Diencephalon (tissue), 1 donor: ENCODE measurements around the gene DCAF11. TPM values are rescaled to one million over a fixed set of nuclear protein-coding genes. Genes with fewer than 3 reads are reported as not detected.

Source experiments
- small RNA-seq: library from RNA; depleted of rRNA; stranded (forward); fragments of <200 nt; gene quantifications from one replicate; pipeline ENCODE3, GENCODE V24; 2014
- total RNA-seq: library from RNA; depleted of rRNA; stranded (reverse); fragments of >200 nt; gene quantifications from one replicate; pipeline ENCODE4 v1.2.3, GENCODE V29; 2014

Gene DCAF11
- 67.6 TPM for total RNA-seq

DNA sequence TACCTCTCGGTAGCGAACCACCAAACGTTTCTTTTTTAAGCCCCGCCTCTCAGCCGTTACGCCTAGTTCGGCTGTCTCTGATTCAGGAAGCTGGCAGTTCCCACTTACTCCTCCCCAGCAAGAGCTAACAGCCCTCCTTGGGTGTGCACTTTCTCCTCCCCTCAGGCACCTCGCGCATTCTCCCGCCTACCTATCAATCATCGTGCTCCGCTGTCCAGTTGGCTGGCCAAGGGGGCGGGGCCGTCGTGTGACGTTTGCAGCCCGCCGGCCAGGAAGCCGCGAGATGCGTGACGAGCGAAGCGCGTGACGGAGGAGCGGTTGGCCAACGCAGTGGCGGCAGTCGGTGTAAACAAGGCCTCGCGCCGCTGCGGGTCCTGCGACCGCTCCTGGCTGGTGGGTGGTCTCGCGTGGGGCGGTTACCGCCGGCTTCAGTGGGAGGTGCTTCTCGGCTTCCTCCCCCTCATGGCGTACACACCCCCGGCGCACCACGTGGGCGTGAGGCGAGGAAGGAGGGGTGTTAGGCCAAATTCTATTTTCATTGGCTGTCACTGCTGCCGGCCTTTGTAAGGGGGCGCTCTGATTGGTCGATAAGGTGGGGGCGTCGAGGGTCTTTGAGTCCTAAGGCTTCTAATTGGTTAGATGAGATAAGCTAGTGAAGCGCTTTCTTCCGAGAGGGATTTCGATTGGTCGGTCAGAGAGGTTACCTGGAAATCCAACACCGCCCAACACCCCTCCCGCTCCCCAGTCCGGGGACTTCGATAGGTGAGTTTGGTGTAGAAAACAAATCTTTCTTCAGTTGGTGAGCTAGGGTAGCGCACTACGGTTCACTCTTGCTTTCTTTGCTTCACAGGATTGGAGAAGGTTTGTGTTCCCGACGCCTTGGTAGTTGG lies at the start of gene DCAF11, which contains the start of gene NRL:
TSS of gene DCAF11 (plus strand) at position 246 of the 890 bp plus-strand sequence. CDS start 818 bp downstream, outside the sequence.
TSS of gene NRL (minus strand) at position 418 of the 890 bp plus-strand sequence. CDS start 32,101 bp downstream, outside the sequence.

DNA sequence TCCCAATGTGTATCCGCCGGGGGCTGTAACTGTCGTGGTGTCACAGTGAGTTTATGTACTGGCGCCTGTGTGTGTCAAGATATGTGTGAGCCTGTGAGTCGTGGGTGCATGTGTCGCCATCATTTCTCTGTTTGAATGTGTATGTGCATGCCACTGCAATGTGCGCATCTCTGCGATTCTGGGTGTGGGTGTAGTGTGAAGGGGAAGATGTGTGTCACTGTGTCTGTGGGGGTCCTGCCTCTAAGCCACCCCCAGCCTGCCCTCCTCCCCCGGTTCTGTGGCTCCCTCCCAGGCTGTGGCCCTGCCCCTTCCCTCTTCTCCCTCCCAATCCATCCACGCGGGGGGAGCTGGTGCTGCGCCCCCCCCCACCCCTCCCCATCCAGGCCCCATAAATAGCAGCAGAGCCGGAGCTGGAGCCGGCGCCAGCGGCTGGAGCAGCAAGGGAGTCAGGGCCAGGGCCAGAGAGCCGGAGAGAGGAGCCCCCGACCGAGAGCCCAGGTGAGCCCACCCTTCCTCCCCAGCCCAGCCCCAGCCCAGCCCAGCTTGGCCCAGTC lies 43.4 kb upstream of the DCAF11 start, which contains the start of gene CPNE6:
TSS of gene CPNE6 (plus strand) at position 419 of the 554 bp plus-strand sequence. CDS start 1,375 bp downstream, outside the sequence.

GRCh38 chr14:24093901-24094840 lies 20.4 kb upstream of the DCAF11 start, which contains the start of gene PCK2:
PCK2 (plus strand) TSS chr14:24094311; CDS start chr14:24094406, 95 bp downstream.

DNA sequence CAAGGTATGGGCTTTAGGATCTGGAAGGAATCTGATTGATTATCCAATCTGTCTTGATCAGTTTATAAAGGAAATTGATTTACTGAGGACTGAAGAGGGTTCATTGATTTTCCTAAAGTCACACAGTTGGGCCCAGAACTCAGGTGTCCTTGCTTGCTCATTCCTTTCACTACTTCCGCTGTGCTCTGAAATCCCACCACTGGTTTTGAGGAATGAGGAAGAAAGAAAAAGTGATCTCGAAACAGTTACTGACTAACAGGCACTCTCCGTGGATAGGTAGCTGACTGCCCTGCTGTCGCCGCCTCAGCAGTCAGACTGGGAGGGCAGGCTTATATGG lies 15.8 kb downstream of the DCAF11 start, which contains the start of gene FITM1:
TSS of gene FITM1 (plus strand) at position 280 of the 337 bp plus-strand sequence. CDS start 905 bp downstream, outside the sequence.

GRCh38 chr14:24135834-24136683 lies 21.5 kb downstream of the DCAF11 start, which contains the start of gene PSME1:
PSME1 (plus strand) TSS chr14:24136194; CDS start chr14:24136263, 69 bp downstream.

DNA sequence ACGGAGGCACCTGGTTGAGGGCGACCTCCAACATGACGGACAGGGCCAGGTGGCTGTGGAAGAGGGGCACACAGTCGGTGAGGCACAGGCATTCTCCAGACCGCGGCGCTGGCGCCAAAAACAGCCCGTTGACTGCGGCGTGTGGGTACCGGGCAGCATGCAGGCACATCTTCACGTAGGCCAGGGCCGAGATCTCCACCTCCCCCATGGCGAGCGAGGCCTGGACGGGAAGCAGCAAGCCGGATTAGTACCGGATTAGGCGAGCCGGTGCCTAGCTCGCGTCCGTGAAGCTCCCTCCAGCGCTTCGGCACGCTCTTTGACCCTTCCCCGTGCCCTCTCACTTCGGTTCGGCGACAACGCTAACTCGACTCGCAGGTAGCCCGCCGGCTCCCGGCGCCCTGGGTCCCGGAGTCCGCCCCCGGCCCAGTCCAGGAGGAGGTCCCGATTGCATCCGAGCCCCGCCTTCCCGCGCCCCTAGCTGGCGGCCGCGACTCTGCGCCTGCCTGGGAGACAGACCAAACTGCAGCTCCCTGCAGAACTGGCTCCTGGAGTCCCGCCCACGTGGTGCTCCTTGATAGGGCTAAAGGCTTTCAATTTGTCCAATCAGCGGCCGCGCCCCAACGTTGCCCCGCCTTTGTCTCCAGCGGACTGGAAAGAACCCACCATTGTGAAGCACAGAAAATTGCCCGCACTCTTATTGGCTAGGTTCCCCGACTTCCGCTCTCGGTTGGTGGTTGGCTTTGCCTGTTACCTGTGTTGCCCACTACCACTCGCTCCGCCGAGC lies 26.7 kb downstream of the DCAF11 start, which contains the start of gene EMC9:
TSS of gene EMC9 (minus strand) at position 495 of the 784 bp plus-strand sequence. CDS start at position 208, 287 bp downstream.

GRCh38 chr14:24146453-24146977 lies 31.9 kb downstream of the DCAF11 start, which contains the start of gene PSME2:
PSME2 (minus strand) TSS chr14:24146610; CDS start chr14:24146581, 29 bp downstream.

DNA sequence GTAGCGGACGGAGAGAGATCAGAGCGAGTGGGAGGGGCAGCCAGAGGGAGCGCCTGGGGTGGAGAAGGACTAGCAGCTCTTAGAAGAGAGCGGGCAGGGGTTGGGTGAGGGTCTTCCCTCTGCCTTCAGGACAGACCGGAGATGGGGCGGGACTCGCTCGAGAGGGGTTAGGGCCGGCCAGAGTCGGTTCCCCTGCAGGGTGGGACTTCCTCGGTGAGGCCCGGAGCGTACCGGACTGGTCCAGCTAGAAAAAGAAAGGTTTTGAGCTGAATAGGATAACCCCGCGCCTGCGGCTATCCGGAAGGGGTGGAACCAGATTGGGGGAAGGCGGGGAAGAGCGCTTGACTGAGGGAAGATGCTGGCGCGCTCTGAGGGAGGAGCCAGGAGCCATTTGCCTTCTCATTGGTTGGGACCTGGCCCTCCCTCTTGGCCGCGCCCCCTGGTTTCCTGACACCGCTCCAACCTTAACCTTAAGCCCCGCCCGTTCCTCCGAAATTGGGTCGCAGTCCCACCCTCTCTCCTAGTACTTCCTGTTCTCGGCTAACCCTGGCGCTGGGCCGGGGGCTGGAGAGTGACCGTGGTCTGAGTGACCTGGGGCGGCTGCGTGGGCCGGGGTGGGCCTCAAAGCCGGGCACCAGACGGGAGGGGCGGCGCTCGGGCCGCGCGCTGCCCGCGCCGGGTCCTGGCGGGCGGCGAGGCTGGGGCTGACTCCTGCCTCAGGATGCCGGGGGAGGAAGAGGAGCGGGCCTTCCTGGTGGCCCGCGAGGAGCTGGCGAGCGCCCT lies 32.6 kb downstream of the DCAF11 start, which contains the start of gene RNF31:
TSS of gene RNF31 (plus strand) at position 521 of the 783 bp plus-strand sequence. CDS start at position 722, 201 bp downstream.

GRCh38 chr14:24160850-24161804 lies 46.5 kb downstream of the DCAF11 start, which contains the start of gene IRF9:
IRF9 (plus strand) TSS chr14:24161265; CDS start chr14:24162145, 880 bp downstream.

GRCh38 chr14:24171422-24172260 lies 57.1 kb downstream of the DCAF11 start, which contains the start of gene REC8:
REC8 (plus strand) TSS chr14:24172080; CDS start chr14:24172553, 473 bp downstream.

Small RNAs within 50 kb of the gene (small RNA-seq; reads per million reads assigned to genes)
- gene IRF9 (not detected), gene RNA5SP383 (0.21 reads per million)

Other genes with a start within 250 kb of the DCAF11 start
- 8.5 TPM for gene DHRS4, start 161.0 kb upstream of the DCAF11 start, total RNA-seq
- 3.7 TPM for gene DHRS4L2, start 125.8 kb upstream of the DCAF11 start, total RNA-seq
- gene CARMIL3, start 62.8 kb upstream of the DCAF11 start, total RNA-seq: 28.8 TPM
- 16.8 TPM for gene CPNE6, start 43.2 kb upstream of the DCAF11 start, total RNA-seq
- 3.0 TPM for gene PCK2, start 20.5 kb upstream of the DCAF11 start, total RNA-seq
- gene NRL, start 172 bp downstream of the DCAF11 start, total RNA-seq: 2.5 TPM
- not detected for gene FITM1, start 15.9 kb downstream of the DCAF11 start, total RNA-seq
- 30.4 TPM for gene PSME1, start 21.4 kb downstream of the DCAF11 start, total RNA-seq
- 15.5 TPM for gene EMC9, start 26.8 kb downstream of the DCAF11 start, total RNA-seq
- gene PSME2, start 31.8 kb downstream of the DCAF11 start, total RNA-seq: 38.8 TPM
- 24.5 TPM for gene RNF31, start 32.7 kb downstream of the DCAF11 start, total RNA-seq
- 38.5 TPM for gene IRF9, start 46.5 kb downstream of the DCAF11 start, total RNA-seq
- 26.3 TPM for gene REC8, start 57.3 kb downstream of the DCAF11 start, total RNA-seq
- 19.4 TPM for gene IPO4, start 74.0 kb downstream of the DCAF11 start, total RNA-seq
- gene TM9SF1, start 80.7 kb downstream of the DCAF11 start, total RNA-seq: 21.5 TPM
- not detected for gene TSSK4, start 90.9 kb downstream of the DCAF11 start, total RNA-seq
- 33.2 TPM for gene CHMP4A, start 98.7 kb downstream of the DCAF11 start, total RNA-seq
- 16.1 TPM for gene MDP1, start 101.3 kb downstream of the DCAF11 start, total RNA-seq
- 94.6 TPM for gene NEDD8, start 117.6 kb downstream of the DCAF11 start, total RNA-seq
- 48.9 TPM for gene GMPR2, start 118.2 kb downstream of the DCAF11 start, total RNA-seq
- 37.6 TPM for gene TINF2, start 127.8 kb downstream of the DCAF11 start, total RNA-seq
- gene TGM1, start 148.4 kb downstream of the DCAF11 start, total RNA-seq: 3.0 TPM
- gene RABGGTA, start 156.8 kb downstream of the DCAF11 start, total RNA-seq: 31.4 TPM
- gene DHRS1, start 185.0 kb downstream of the DCAF11 start, total RNA-seq: 10.4 TPM
- gene NOP9, start 185.1 kb downstream of the DCAF11 start, total RNA-seq: 20.3 TPM
- 2.8 TPM for gene CIDEB, start 193.2 kb downstream of the DCAF11 start, total RNA-seq
- 1.8 TPM for gene LTB4R2, start 195.4 kb downstream of the DCAF11 start, total RNA-seq
- 1.2 TPM for gene LTB4R, start 196.7 kb downstream of the DCAF11 start, total RNA-seq
- 3.2 TPM for gene ADCY4, start 220.3 kb downstream of the DCAF11 start, total RNA-seq
- 0.69 TPM for gene RIPK3, start 225.2 kb downstream of the DCAF11 start, total RNA-seq